ENCODE results near the gene FGG. TPM values are rescaled to one million over a fixed set of nuclear protein-coding genes. Genes with fewer than 3 reads are reported as not detected.

Gene FGG
- polyA plus RNA-seq, 3 donors = not detected

GRCh38 chr4:154616287-154616686 is 3.8 kb upstream of the FGG start:
- peak overlapping the region in 1 of 7 donors; percentile 56 for H3K27ac Mint-ChIP-seq
- Histone ChIP-seq H3K27me3 (ENCODE audit: control insufficient read depth in 2 of 2, insufficient read depth in 2 of 2, low read length in 2 of 2) (no peaks in the 10 kb centered on the region), H3K4me3 (replicated peaks in 1 of 3; ENCODE audit: low read depth in 2 of 3, low read length in 3 of 3) (no peak overlapping the region), H3K9ac (ENCODE audit: insufficient read depth, low read length, poor library complexity, severe bottlenecking) (no peak overlapping the region), H3K27ac (ENCODE audit: low read depth in 1 of 2, low read length in 2 of 2) (no peak overlapping the region), H3K4me1 (ENCODE audit: control insufficient read depth in 1 of 2, insufficient read depth in 2 of 2, low read length in 2 of 2) (no peaks in the 10 kb centered on the region), H3K79me2 (ENCODE audit: insufficient read depth, low read length) (no peaks in the 10 kb centered on the region), H4K20me1 (ENCODE audit: insufficient read depth, low read length) (no peaks in the 10 kb centered on the region), H2AFZ (ENCODE audit: insufficient read depth, low read depth, low read length, poor library complexity, severe bottlenecking) (peak overlapping the region; percentile 43), H3K4me2 (replicated peaks; ENCODE audit: extremely low read depth, low read length, poor library complexity, severe bottlenecking) (no peak overlapping the region), H3K9me3 (replicated peaks in 1 of 2; ENCODE audit: control insufficient read depth in 1 of 2, insufficient read depth in 1 of 2, low read length in 2 of 2) (no peaks in the 10 kb centered on the region), H3K36me3 (replicated peaks in 1 of 2; ENCODE audit: control insufficient read depth in 1 of 2, insufficient read depth in 2 of 2, low read length in 2 of 2) (no peaks in the 10 kb centered on the region)
- 43% methylated on average over 2 of the region's 4 CpGs for WGBS (ENCODE audit: insufficient coverage)
- no peak for TF ChIP-seq CTCF (IDR thresholded peaks at IDR 0.05)
- no peak overlapping the region for H3K4me3 Mint-ChIP-seq
- no peak for DNase-seq
- peaks cover 8% of the 10 kb centered on the region for H3K4me1 Mint-ChIP-seq
- intact Hi-C loops (cut with micrococcal nuclease) = no loop called here
- peaks cover 0 to 2% (median 0%) of the 10 kb centered on the region in 3 donors for H3K27me3 Mint-ChIP-seq (ENCODE audit: low read depth in 3 of 3)
- no peaks in the 10 kb centered on the region for H3K36me3 Mint-ChIP-seq
- no peaks in the 10 kb centered on the region for H3K9me3 Mint-ChIP-seq

GRCh38 chr4:154615211-154615610 is 2.8 kb upstream of the FGG start:
- Histone ChIP-seq H2AFZ (ENCODE audit: insufficient read depth, low read depth, low read length, poor library complexity, severe bottlenecking) (no peak overlapping the region), H3K9ac (ENCODE audit: insufficient read depth, low read length, poor library complexity, severe bottlenecking) (no peak overlapping the region), H3K27ac (ENCODE audit: low read depth in 1 of 2, low read length in 2 of 2) (no peak overlapping the region), H4K20me1 (ENCODE audit: insufficient read depth, low read length) (no peaks in the 10 kb centered on the region), H3K4me3 (replicated peaks in 1 of 3; ENCODE audit: low read depth in 2 of 3, low read length in 3 of 3) (no peak overlapping the region), H3K36me3 (replicated peaks in 1 of 2; ENCODE audit: control insufficient read depth in 1 of 2, insufficient read depth in 2 of 2, low read length in 2 of 2) (no peaks in the 10 kb centered on the region), H3K4me1 (ENCODE audit: control insufficient read depth in 1 of 2, insufficient read depth in 2 of 2, low read length in 2 of 2) (no peaks in the 10 kb centered on the region), H3K27me3 (ENCODE audit: control insufficient read depth in 2 of 2, insufficient read depth in 2 of 2, low read length in 2 of 2) (no peaks in the 10 kb centered on the region), H3K79me2 (ENCODE audit: insufficient read depth, low read length) (no peaks in the 10 kb centered on the region), H3K9me3 (replicated peaks in 1 of 2; ENCODE audit: control insufficient read depth in 1 of 2, insufficient read depth in 1 of 2, low read length in 2 of 2) (no peaks in the 10 kb centered on the region), H3K4me2 (replicated peaks; ENCODE audit: extremely low read depth, low read length, poor library complexity, severe bottlenecking) (no peak overlapping the region)
- H3K36me3 Mint-ChIP-seq = no peaks in the 10 kb centered on the region
- H3K9me3 Mint-ChIP-seq = no peaks in the 10 kb centered on the region
- no peak for DNase-seq
- H3K27me3 Mint-ChIP-seq (ENCODE audit: low read depth in 3 of 3) = peaks cover 0 to 2% (median 0%) of the 10 kb centered on the region in 3 donors
- no peak overlapping the region for H3K27ac Mint-ChIP-seq
- TF ChIP-seq CTCF (IDR thresholded peaks at IDR 0.05) = no peak
- H3K4me1 Mint-ChIP-seq = peaks cover 8% of the 10 kb centered on the region
- WGBS (ENCODE audit: insufficient coverage) = no CpG with 5 or more reads among the region's 1 CpG
- no peak overlapping the region for H3K4me3 Mint-ChIP-seq
- intact Hi-C loops (cut with micrococcal nuclease) = no loop called here
